HepG2 (cell line): ENCODE data around the gene SCN2A.

ENCODE experiments used
- BCL6 ChIP-seq: IDR thresholded peaks from 2 replicates; pipeline ENCODE4 v1.6.1; 2016; ENCODE audit warnings: missing genetic modification reagents, missing compliant biosample characterization
- CTCF ChIP-seq: sonication (generic); formaldehyde crosslinking; IDR thresholded peaks from 2 replicates; pipeline ENCODE4 v1.5.0; 2020; ENCODE audit warnings: mild to moderate bottlenecking, missing genetic modification reagents, moderate library complexity
- HES4 ChIP-seq: sonication (generic); formaldehyde crosslinking; IDR thresholded peaks from 2 replicates; pipeline ENCODE4 v1.9.0; 2021; ENCODE audit warnings: mild to moderate bottlenecking, missing genetic modification reagents, borderline replicate concordance
- PTBP1 ChIP-seq: fragments of 200-400 bp; formaldehyde crosslinking; IDR thresholded peaks from 2 replicates; pipeline ENCODE4 v1.6.1; 2018; ENCODE audit warnings: low read length, low read depth; ENCODE audit not compliant: poor library complexity, severe bottlenecking
- TEAD3 ChIP-seq: optimal IDR thresholded peaks from 2 replicates; pipeline ENCODE3; 2016; ENCODE audit warnings: borderline replicate concordance
- YEATS4 ChIP-seq: sonication (generic); formaldehyde crosslinking; IDR thresholded peaks from 2 replicates; pipeline ENCODE4 v1.4.0; 2020; ENCODE audit warnings: missing genetic modification reagents, borderline replicate concordance
- ZNF121 ChIP-seq: sonication (generic); formaldehyde crosslinking; IDR thresholded peaks from 2 replicates; pipeline ENCODE4 v1.5.0; 2020; ENCODE audit warnings: mild to moderate bottlenecking, missing genetic modification reagents
- TF ChIP-seq, protein P1 (sequence below): sonication (generic); formaldehyde crosslinking; IDR thresholded peaks from 2 replicates; pipeline ENCODE4 v1.4.0; 2020; ENCODE audit warnings: missing genetic modification reagents

- no peak for TF ChIP-seq CTCF (CRISPR knock-in tag)
- TF ChIP-seq HES4 (CRISPR knock-in tag), result no peak
- no peak for TF ChIP-seq BCL6
- no peak for TF ChIP-seq ZNF121 (CRISPR knock-in tag)
- no peak for TF ChIP-seq PTBP1
- TF ChIP-seq, protein P1, sequence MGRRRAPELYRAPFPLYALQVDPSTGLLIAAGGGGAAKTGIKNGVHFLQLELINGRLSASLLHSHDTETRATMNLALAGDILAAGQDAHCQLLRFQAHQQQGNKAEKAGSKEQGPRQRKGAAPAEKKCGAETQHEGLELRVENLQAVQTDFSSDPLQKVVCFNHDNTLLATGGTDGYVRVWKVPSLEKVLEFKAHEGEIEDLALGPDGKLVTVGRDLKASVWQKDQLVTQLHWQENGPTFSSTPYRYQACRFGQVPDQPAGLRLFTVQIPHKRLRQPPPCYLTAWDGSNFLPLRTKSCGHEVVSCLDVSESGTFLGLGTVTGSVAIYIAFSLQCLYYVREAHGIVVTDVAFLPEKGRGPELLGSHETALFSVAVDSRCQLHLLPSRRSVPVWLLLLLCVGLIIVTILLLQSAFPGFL (CRISPR knock-in tag), result no peak
- TF ChIP-seq TEAD3 (CRISPR knock-in tag), result no peak
- no peak for TF ChIP-seq YEATS4 (CRISPR knock-in tag)
Observed at GRCh38 chr2:165253178-165253577, 14.0 kb downstream of the SCN2A start.
